GM18520 (cell line): ENCODE data around the gene WASHC1.
"Not testable (repeated sequence)": the region's sequence is repeated elsewhere in the genome, so short reads cannot be mapped to it uniquely, and the experiment has no call there.

Experiments
- ATAC-seq: cut with Tn5 transposase; IDR thresholded peaks from one replicate; pipeline ENCODE4 v1.9.1; 2021; ENCODE audit not compliant: unreplicated experiment

Gene WASHC1, protein sequence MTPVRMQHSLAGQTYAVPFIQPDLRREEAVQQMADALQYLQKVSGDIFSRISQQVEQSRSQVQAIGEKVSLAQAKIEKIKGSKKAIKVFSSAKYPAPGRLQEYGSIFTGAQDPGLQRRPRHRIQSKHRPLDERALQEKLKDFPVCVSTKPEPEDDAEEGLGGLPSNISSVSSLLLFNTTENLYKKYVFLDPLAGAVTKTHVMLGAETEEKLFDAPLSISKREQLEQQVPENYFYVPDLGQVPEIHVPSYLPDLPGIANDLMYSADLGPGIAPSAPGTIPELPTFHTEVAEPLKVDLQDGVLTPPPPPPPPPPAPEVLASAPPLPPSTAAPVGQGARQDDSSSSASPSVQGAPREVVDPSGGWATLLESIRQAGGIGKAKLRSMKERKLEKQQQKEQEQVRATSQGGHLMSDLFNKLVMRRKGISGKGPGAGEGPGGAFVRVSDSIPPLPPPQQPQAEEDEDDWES

DNA sequence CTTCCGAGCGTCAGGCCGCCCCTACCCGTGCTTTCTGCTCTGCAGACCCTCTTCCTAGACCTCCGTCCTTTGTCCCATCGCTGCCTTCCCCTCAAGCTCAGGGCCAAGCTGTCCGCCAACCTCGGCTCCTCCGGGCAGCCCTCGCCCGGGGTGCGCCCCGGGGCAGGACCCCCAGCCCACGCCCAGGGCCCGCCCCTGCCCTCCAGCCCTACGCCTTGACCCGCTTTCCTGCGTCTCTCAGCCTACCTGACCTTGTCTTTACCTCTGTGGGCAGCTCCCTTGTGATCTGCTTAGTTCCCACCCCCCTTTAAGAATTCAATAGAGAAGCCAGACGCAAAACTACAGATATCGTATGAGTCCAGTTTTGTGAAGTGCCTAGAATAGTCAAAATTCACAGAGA lies at the start of gene WASHC1:
Gene WASHC1 (minus strand): TSS at position 101 of the 400 bp plus-strand sequence. CDS start 4,457 bp downstream, outside the sequence.
- ATAC-seq, result not testable (repeated sequence)

DNA sequence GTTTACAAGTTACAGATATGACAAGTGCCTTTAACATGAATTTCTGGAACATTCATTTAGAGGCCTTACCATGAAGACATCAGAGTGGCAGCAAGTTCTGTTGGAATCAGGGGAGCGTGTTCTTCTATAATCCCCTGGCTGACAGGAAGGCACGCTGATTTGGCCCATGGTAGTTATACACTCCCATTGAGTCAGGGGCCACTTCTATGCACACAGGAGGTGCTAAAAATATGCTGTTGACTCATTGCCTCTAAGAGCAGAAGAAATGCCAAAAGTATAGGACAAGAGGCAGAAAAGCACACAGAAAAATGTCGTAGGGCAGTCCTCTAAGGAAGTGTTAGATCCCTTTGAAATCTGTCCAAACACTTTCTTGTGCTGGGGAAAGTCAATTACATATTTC lies 49.1 kb upstream of the WASHC1 start:
- not testable (repeated sequence) for ATAC-seq

GRCh38 chr9:76389-76788 lies 47.1 kb upstream of the WASHC1 start:
- ATAC-seq, result not testable (repeated sequence)

- not testable (repeated sequence) for ATAC-seq
Measured at GRCh38 chr9:73900-74525, 44.8 kb upstream of the WASHC1 start.

- ATAC-seq, result not testable (repeated sequence)
Measured at GRCh38 chr9:73076-73899, 44.0 kb upstream of the WASHC1 start.

DNA sequence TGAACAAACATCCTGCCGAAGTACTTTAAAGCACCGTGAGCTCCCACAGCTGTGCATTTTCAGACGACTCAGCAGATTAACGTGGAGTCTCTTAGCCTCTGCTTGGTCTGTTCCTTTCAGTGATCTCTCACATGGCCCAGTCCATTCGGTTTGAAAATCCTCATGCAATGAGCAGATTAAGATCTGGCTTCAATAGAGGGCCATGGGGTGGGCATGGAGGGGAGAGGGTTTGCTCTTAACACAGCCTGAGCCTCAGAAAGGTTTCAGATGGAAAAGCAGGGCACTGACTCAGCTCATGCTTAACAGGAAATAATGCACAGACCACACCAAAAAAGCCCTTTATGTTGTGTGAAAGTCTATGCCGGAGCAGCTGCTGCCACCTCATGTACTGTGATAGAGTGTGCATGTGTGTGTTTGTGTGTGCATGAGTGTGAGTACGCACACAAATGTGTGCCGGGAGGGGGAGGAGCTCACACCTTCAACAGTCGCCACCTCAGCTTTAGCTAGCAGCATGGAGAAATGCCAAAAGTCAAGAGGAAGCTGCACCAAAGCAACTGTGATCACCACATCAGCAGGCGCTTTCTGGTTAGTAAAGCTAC lies 33.9 kb upstream of the WASHC1 start:
- ATAC-seq, result peak; percentile 63

- ATAC-seq, result not testable (repeated sequence)
Measured at GRCh38 chr9:52678-53077, 23.4 kb upstream of the WASHC1 start.

- not testable (repeated sequence) for ATAC-seq
Measured at GRCh38 chr9:48190-48842, 19.1 kb upstream of the WASHC1 start.

GRCh38 chr9:46639-47271 lies 17.5 kb upstream of the WASHC1 start:
- ATAC-seq, result not testable (repeated sequence)

DNA sequence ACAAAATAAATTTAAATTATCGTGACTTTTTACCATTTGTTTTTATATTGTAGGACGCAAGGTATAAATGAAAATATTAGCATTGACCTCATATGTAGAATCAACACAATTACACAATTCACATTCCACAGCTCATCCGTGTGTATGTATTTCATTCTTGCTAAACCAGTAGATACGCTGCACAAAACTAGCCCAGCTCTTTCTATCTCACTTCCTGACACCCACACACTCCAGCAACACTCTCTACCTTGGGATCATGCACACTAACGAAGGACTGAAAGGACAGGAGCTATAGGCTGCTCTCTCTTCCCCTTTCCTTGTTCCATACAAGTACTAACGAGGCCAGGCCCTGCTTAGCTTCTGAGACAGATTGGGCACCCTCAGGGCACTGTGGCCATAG lies 16.9 kb upstream of the WASHC1 start:
- not testable (repeated sequence) for ATAC-seq

DNA sequence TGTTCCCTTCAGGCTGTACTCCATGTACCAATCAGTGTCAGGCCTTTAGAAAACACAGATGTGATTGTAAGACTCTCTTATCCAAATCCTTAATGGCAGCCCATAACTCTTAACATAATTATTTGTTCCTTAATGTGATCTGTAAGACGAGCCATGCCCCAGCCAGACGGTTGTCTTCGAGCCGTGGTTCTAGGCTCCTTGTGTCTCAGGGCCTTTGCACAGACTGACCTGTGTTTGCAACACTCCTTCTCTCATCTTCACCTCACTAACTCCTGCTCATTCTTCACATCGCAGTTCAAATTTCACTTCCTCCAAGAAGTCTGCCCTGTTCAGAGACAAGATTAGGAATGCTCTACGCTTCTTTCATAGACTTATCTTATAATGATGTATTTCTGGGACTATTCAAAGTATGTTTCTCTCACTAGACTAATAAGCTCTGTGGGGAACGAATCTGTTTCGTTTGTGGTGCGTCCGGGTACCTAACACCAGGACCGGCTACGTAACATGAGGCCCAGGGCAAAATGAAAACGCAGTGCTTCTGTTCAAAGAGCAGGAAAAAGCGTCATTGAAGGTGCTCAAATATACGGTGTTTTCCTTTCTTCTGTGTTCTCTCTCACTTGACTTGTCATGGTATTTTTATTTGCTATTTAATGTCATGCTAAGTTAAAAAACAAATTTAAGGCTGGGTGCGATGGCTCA lies 16.1 kb upstream of the WASHC1 start:
- not testable (repeated sequence) for ATAC-seq

DNA sequence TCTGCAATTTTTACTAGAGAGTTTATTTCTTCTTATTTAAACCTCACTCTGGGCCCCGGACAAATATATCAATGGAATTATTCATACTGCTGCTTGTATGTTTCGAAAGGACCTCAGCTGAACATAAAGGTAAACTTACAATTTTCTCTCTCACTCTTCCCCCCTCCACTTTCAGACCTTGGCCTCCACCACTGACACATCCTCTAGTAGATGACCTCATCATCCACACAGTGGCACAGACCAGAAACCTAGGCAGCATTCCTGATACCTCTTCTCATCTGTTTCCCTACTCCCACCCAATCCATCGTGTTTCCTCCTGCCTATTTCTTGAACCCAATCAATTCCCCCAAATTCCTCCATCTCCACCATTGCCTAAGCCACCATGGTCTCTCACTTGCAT lies 15.2 kb upstream of the WASHC1 start:
- not testable (repeated sequence) for ATAC-seq

GRCh38 chr9:43636-44035 lies 14.4 kb upstream of the WASHC1 start:
- not testable (repeated sequence) for ATAC-seq

GRCh38 chr9:43116-43515 lies 13.9 kb upstream of the WASHC1 start:
- not testable (repeated sequence) for ATAC-seq

- not testable (repeated sequence) for ATAC-seq
Measured at GRCh38 chr9:41819-42218, 12.6 kb upstream of the WASHC1 start.

- ATAC-seq, result not testable (repeated sequence)
Measured at GRCh38 chr9:41261-41676, 12.0 kb upstream of the WASHC1 start.

DNA sequence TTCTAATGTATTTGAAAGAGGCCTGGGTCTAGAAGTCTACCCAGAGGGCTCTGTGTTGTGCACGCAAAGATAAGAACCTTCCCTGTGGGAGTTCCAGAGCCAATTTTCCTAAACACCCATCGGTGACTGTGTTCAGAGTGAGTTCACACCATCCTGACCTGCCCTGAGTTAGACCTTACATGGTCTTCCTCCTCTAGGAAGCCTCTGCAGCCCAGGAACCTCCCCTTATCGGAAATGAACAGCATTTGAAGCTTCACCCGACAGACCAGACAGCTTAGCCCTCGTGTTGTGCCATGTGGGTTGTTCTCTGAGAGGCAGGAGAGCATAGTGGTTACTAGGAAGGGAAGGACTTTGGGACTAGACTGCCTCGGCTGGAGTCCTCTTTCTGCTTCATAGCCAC lies 3.1 kb upstream of the WASHC1 start:
- not testable (repeated sequence) for ATAC-seq

DNA sequence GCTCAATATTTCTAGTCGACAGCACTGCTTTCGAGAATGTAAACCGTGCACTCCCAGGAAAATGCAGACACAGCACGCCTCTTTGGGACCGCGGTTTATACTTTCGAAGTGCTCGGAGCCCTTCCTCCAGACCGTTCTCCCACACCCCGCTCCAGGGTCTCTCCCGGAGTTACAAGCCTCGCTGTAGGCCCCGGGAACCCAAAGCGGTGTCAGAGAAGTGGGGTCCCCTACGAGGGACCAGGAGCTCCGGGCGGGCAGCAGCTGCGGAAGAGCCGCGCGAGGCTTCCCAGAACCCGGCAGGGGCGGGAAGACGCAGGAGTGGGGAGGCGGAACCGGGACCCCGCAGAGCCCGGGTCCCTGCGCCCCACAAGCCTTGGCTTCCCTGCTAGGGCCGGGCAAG lies 481 bp downstream of the WASHC1 start:
- ATAC-seq, result not testable (repeated sequence)

GRCh38 chr9:21621-22020 lies 7.6 kb downstream of the WASHC1 start:
- ATAC-seq, result not testable (repeated sequence)
